SK-N-SH (cell line): ENCODE measurements around the gene LMF1. TPM values are rescaled to one million over a fixed set of nuclear protein-coding genes. Genes with fewer than 3 reads are reported as not detected.

ENCODE experiments used
- CTCF ChIA-PET: fragments of 300-600, 350-600 bp; formaldehyde crosslinking; extraction: SDS; loops from one replicate; lab custom pipeline; 2021; lab: Yijun Ruan, JAX
- POLR2A ChIA-PET: fragments of 350-600 bp; sonication (Branson Sonifier 250); formaldehyde crosslinking; extraction: SDS; loops from one replicate; lab custom pipeline; 2020; ENCODE audit warnings: antibody characterized with exemption, inconsistent platforms; lab: Yijun Ruan, JAX
- DNase-seq: peaks from one replicate; pipeline ENCODE4 v3.0.0; 2012
- H2AFZ ChIP-seq: fragments of 200-600 bp; sonication (generic); 2 replicates; pipeline ENCODE4 v1.8.1; 2016; ENCODE audit warnings: antibody characterized with exemption, mild to moderate bottlenecking, low read depth
- H3F3A ChIP-seq: fragments of 200-600 bp; sonication (generic); replicated peaks from 2 replicates; pipeline ENCODE3; 2016; ENCODE audit warnings: antibody characterized with exemption, mild to moderate bottlenecking; ENCODE audit not compliant: insufficient read depth
- H3K27ac ChIP-seq, 2 experiments: fragments of 200-500 bp in 1 of 2; fragments of 200-600 bp in 1 of 2; sonication (Bioruptor generic) in 1 of 2; sonication (generic), shearing (Covaris generic) in 1 of 2; 2 replicates each; pipeline versions ENCODE4 v1.5.1 to v1.6.1; 2014 to 2016; ENCODE audit warnings: low read depth in 2 of 2, inconsistent platforms in 1 of 2, low read length in 1 of 2, mild to moderate bottlenecking in 1 of 2, mixed read lengths in 1 of 2
- H3K27me3 ChIP-seq: fragments of 200-600 bp; sonication (generic), shearing (Covaris generic); 2 replicates; pipeline ENCODE4 v1.6.1; 2016; ENCODE audit warnings: mixed run types; ENCODE audit not compliant: insufficient read depth
- H3K36me3 ChIP-seq, 2 experiments: fragments of 200-500 bp in 1 of 2; fragments of 200-600 bp in 1 of 2; sonication (Bioruptor generic) in 1 of 2; sonication (generic) in 1 of 2; replicated peaks in 1 of 2; 2 replicates each; pipeline versions ENCODE3 to v1.5.1; 2014 to 2016; ENCODE audit warnings: low read length in 1 of 2, mild to moderate bottlenecking in 1 of 2; ENCODE audit not compliant: insufficient read depth in 2 of 2, control insufficient read depth in 1 of 2
- H3K4me1 ChIP-seq, 2 experiments: fragments of 200-500 bp in 1 of 2; fragments of 200-600 bp in 1 of 2; sonication (Bioruptor generic) in 1 of 2; sonication (generic), shearing (Covaris generic) in 1 of 2; 2 replicates each; pipeline versions ENCODE4 v1.5.1 to v1.6.1; 2014 to 2016; ENCODE audit warnings: low read depth in 1 of 2, low read length in 1 of 2, mixed run types in 1 of 2; ENCODE audit not compliant: insufficient read depth in 2 of 2, control insufficient read depth in 1 of 2
- H3K4me2 ChIP-seq: fragments of 200-600 bp; sonication (generic), shearing (Covaris generic); 2 replicates; pipeline ENCODE4 v1.6.1; 2017; ENCODE audit warnings: mixed run types
- H3K4me3 ChIP-seq, 2 experiments: fragments of 200-500 bp in 1 of 2; fragments of 200-600 bp in 1 of 2; sonication (Bioruptor generic) in 1 of 2; sonication (generic), shearing (Covaris generic) in 1 of 2; 2 replicates each; pipeline versions ENCODE4 v1.5.1 to v1.8.1; 2014 to 2016; ENCODE audit warnings: low read depth in 2 of 2, inconsistent platforms in 1 of 2, low read length in 1 of 2, mild to moderate bottlenecking in 1 of 2, mixed read lengths in 1 of 2, moderate library complexity in 1 of 2
- H3K79me2 ChIP-seq: fragments of 200-600 bp; sonication (generic); 2 replicates; pipeline ENCODE4 v1.8.1; 2017; ENCODE audit warnings: mild to moderate bottlenecking; ENCODE audit not compliant: insufficient read depth
- H3K9ac ChIP-seq: fragments of 200-600 bp; sonication (generic); 2 replicates; pipeline ENCODE4 v1.6.1; 2017; ENCODE audit warnings: mixed run types
- H3K9me2 ChIP-seq: fragments of 200-600 bp; sonication (generic); 2 replicates; pipeline ENCODE4 v1.6.1; 2017; ENCODE audit warnings: mixed run types
- H3K9me3 ChIP-seq: fragments of 200-600 bp; sonication (generic); 2 replicates; pipeline ENCODE4 v1.6.1; 2017; ENCODE audit warnings: mixed run types, mild to moderate bottlenecking, moderate library complexity
- H4K20me1 ChIP-seq: fragments of 200-600 bp; sonication (generic); 2 replicates; pipeline ENCODE4 v1.6.1; 2017; ENCODE audit warnings: mild to moderate bottlenecking, mixed run types; ENCODE audit not compliant: insufficient read depth
- ELF1 ChIP-seq: IDR thresholded peaks from 2 replicates; pipeline ENCODE4 v1.4.0; 2012
- EP300 ChIP-seq, 2 experiments: IDR thresholded peaks; 2 replicates each; pipeline versions ENCODE4 v1.4.0 to v1.6.1; 2012; ENCODE audit warnings: borderline replicate concordance in 1 of 2, low read depth in 1 of 2, low read length in 1 of 2
- FOSL2 ChIP-seq: IDR thresholded peaks from 2 replicates; pipeline ENCODE4 v1.4.0; 2012; ENCODE audit warnings: low read depth, mild to moderate bottlenecking, moderate library complexity, borderline replicate concordance
- FOXJ3 ChIP-seq: sonication (generic); formaldehyde crosslinking; IDR thresholded peaks from 2 replicates; pipeline ENCODE4 v1.5.1; 2020; ENCODE audit warnings: mild to moderate bottlenecking, missing genetic modification reagents
- FOXM1 ChIP-seq: IDR thresholded peaks from 2 replicates; pipeline ENCODE4 v1.4.0; 2012; ENCODE audit warnings: low read depth, mild to moderate bottlenecking
- GABPA ChIP-seq: IDR thresholded peaks from 2 replicates; pipeline ENCODE4 v1.4.0; 2012; ENCODE audit warnings: low read depth, mild to moderate bottlenecking
- GATA2 ChIP-seq: sonication (generic); formaldehyde crosslinking; IDR thresholded peaks from 2 replicates; pipeline ENCODE4 v1.5.0; 2020; ENCODE audit warnings: mild to moderate bottlenecking, missing genetic modification reagents
- MEF2A ChIP-seq: IDR thresholded peaks from 2 replicates; pipeline ENCODE4 v1.4.0; 2012; ENCODE audit warnings: low read depth, borderline replicate concordance
- MXI1 ChIP-seq: IDR thresholded peaks from 2 replicates; pipeline ENCODE4 v1.6.1; 2012; ENCODE audit warnings: mild to moderate bottlenecking, low read depth, low read length, improper control_type of control experiment
- POLR2AphosphoS5 ChIP-seq: IDR thresholded peaks from 2 replicates; pipeline ENCODE4 v1.6.1; 2012; ENCODE audit warnings: low read depth, low read length
- RCOR1 ChIP-seq: fragments of 150-350 bp; IDR thresholded peaks from 2 replicates; pipeline ENCODE4 v1.6.1; 2017; ENCODE audit warnings: antibody characterized with exemption, low read length
- RFX5 ChIP-seq: IDR thresholded peaks from 2 replicates; pipeline ENCODE4 v1.6.1; 2012; ENCODE audit warnings: mild to moderate bottlenecking, improper control_type of control experiment, low read length
- RXRA ChIP-seq: IDR thresholded peaks from 2 replicates; pipeline ENCODE4 v1.4.0; 2012; ENCODE audit warnings: low read depth, mild to moderate bottlenecking, borderline replicate concordance
- SMC3 ChIP-seq: IDR thresholded peaks from 2 replicates; pipeline ENCODE4 v1.6.1; 2012; ENCODE audit warnings: low read depth, low read length, improper control_type of control experiment
- TCF12 ChIP-seq: IDR thresholded peaks from 2 replicates; pipeline ENCODE4 v1.4.0; 2012
- TEAD4 ChIP-seq: IDR thresholded peaks from 2 replicates; pipeline ENCODE4 v1.4.0; 2012; ENCODE audit warnings: mild to moderate bottlenecking, borderline replicate concordance; ENCODE audit not compliant: insufficient read depth
- WGBS: methylation state at CpG from one replicate; pipeline ENCODE4 v1.1.6; 2017; ENCODE audit warnings: low lambda C conversion rate; 5-methylcytosine and 5-hydroxymethylcytosine counted together
- polyA plus RNA-seq, 3 experiments: library from polyadenylated mRNA; depleted of rRNA; stranded (reverse); fragments of >200 nt; gene quantifications; 2 replicates each; pipeline ENCODE4 v1.2.3, GENCODE V29; 2012
- TF ChIP-seq, protein P1 (sequence below): fragments of 150-350 bp; IDR thresholded peaks from 2 replicates; pipeline ENCODE4 v1.6.1; 2017; ENCODE audit warnings: antibody characterized with exemption, low read length, low read depth, borderline replicate concordance
- TF ChIP-seq, protein P2 (sequence below): IDR thresholded peaks from 2 replicates; pipeline ENCODE4 v1.4.0; 2012; ENCODE audit warnings: low read depth, borderline replicate concordance
- TF ChIP-seq, protein P3 (sequence below): IDR thresholded peaks from 2 replicates; pipeline ENCODE4 v1.4.0; 2012; ENCODE audit warnings: low read depth
- TF ChIP-seq, protein P4 (sequence below): IDR thresholded peaks from 2 replicates; pipeline ENCODE4; 2012
- TF ChIP-seq, protein P5 (sequence below): IDR thresholded peaks from 2 replicates; pipeline ENCODE4 v1.4.0; 2012; ENCODE audit warnings: low read depth, borderline replicate concordance

The LMF1 gene
- polyA plus RNA-seq, 1 of the 3 experiments (the other 2 are of a cell fraction) = 5.7 TPM

DNA sequence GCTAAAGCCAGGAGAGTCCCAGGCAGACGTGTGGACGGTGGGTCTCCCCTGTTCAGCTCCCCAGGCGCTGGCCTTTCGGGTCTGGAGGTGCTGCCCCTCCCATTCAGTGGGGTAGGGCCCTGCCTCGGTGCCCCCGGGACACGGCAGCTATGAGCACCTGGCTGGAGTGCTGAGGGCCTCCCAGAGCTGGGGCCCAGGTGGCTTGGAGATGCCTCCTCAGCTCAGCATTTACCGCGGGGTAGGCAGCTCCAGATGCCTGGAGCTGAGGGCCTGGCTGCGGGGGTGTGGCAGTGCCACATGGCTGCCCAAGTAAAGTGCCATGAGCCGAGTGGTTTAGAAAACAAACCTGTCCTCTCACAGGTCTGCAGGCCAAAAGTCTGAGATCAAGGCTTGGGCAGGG, 30.3 kb upstream of the LMF1 start:
- H3K79me2 ChIP-seq = no peaks in the 10 kb centered on the region
- H3K4me3 ChIP-seq = no peak overlapping the region
- H3K9me2 ChIP-seq = no peaks in the 10 kb centered on the region
- no peak for DNase-seq
- no peak overlapping the region for H3K4me2 ChIP-seq
- H3K9me3 ChIP-seq = no peaks in the 10 kb centered on the region
- H3K4me1 ChIP-seq = 0 out of 4 replicates have a peak, but pooled peaks cover 0 to 3% of the 10 kb centered on the region in 2 experiments
- CTCF ChIA-PET = interaction anchor here (1.2 kb wide), 1 partner anchor 54 kb away, joined by 4 read pairs; no protein-coding TSS in a partner anchor
- no peak overlapping the region for H3K27ac ChIP-seq
- H3K27me3 ChIP-seq = peaks cover 73% of the 10 kb centered on the region
- H3K9ac ChIP-seq = no peak overlapping the region
- H3F3A ChIP-seq = no peaks in the 10 kb centered on the region
- H4K20me1 ChIP-seq = peaks cover 22% of the 10 kb centered on the region
- WGBS = no CpG with 5 or more reads among the region's 11 CpGs
- H2AFZ ChIP-seq = no peak overlapping the region
- no peak for TF ChIP-seq RCOR1
- no peak for TF ChIP-seq TCF12
- no peak for TF ChIP-seq RFX5
- TF ChIP-seq, protein P1, sequence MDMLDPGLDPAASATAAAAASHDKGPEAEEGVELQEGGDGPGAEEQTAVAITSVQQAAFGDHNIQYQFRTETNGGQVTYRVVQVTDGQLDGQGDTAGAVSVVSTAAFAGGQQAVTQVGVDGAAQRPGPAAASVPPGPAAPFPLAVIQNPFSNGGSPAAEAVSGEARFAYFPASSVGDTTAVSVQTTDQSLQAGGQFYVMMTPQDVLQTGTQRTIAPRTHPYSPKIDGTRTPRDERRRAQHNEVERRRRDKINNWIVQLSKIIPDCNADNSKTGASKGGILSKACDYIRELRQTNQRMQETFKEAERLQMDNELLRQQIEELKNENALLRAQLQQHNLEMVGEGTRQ = no peak
- no peak for TF ChIP-seq ELF1
- no peak for TF ChIP-seq MEF2A
- no peak for TF ChIP-seq POLR2AphosphoS5
- no peaks in the 10 kb centered on the region for H3K36me3 ChIP-seq
- POLR2A ChIA-PET = interaction anchor here (0.6 kb wide), 1 partner anchor 15 kb away, joined by 3 read pairs; no protein-coding TSS in a partner anchor

DNA sequence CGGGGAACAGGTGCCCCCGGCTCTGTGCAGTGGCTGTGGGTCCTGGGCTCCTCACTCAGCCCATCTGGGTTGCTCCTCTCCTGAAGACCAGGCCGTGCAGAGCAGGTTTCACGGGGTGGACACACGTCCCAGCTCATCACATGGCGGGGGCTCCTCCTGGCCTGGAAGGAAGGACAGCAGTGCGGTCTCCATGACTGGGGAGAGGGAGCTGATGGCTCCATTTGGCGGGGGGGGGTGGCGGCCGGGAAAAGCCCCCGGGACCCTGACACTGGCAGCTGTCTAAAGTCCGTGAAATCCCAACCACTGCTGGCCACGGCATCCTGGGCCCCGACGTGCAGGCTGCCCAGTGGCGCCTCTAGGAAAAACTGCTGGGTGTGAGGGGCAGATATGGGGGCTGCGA, 29.8 kb upstream of the LMF1 start:
- Histone ChIP-seq H4K20me1 (peaks cover 22% of the 10 kb centered on the region), H3F3A (no peaks in the 10 kb centered on the region), H3K4me2 (no peak overlapping the region), H3K27me3 (peaks cover 68% of the 10 kb centered on the region), H3K36me3 (no peaks in the 10 kb centered on the region), H3K9ac (no peak overlapping the region), H3K27ac (no peak overlapping the region), H3K9me3 (no peaks in the 10 kb centered on the region), H2AFZ (no peak overlapping the region), H3K4me1 (0 out of 4 replicates have a peak, but pooled peaks cover 0 to 3% of the 10 kb centered on the region in 2 experiments), H3K9me2 (no peaks in the 10 kb centered on the region), H3K79me2 (no peaks in the 10 kb centered on the region), H3K4me3 (no peak overlapping the region)
- ChIA-PET CTCF (interaction anchor here (1.2 kb wide), 1 partner anchor 54 kb away, joined by 4 read pairs; no protein-coding TSS in a partner anchor), POLR2A (interaction anchor here (0.6 kb wide), 1 partner anchor 15 kb away, joined by 3 read pairs; no protein-coding TSS in a partner anchor)
- TF ChIP-seq RCOR1 = no peak
- TF ChIP-seq, protein P2, sequence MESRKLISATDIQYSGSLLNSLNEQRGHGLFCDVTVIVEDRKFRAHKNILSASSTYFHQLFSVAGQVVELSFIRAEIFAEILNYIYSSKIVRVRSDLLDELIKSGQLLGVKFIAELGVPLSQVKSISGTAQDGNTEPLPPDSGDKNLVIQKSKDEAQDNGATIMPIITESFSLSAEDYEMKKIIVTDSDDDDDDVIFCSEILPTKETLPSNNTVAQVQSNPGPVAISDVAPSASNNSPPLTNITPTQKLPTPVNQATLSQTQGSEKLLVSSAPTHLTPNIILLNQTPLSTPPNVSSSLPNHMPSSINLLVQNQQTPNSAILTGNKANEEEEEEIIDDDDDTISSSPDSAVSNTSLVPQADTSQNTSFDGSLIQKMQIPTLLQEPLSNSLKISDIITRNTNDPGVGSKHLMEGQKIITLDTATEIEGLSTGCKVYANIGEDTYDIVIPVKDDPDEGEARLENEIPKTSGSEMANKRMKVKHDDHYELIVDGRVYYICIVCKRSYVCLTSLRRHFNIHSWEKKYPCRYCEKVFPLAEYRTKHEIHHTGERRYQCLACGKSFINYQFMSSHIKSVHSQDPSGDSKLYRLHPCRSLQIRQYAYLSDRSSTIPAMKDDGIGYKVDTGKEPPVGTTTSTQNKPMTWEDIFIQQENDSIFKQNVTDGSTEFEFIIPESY = no peak
- no peak for TF ChIP-seq TEAD4
- TF ChIP-seq, protein P3, sequence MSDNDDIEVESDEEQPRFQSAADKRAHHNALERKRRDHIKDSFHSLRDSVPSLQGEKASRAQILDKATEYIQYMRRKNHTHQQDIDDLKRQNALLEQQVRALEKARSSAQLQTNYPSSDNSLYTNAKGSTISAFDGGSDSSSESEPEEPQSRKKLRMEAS = no peak
- no peak for TF ChIP-seq GABPA
- no peak for TF ChIP-seq MEF2A
- no peak for TF ChIP-seq RXRA
- TF ChIP-seq FOXJ3 = no peak
- no peak for TF ChIP-seq SMC3
- TF ChIP-seq GATA2 = no peak
- TF ChIP-seq, protein P4, sequence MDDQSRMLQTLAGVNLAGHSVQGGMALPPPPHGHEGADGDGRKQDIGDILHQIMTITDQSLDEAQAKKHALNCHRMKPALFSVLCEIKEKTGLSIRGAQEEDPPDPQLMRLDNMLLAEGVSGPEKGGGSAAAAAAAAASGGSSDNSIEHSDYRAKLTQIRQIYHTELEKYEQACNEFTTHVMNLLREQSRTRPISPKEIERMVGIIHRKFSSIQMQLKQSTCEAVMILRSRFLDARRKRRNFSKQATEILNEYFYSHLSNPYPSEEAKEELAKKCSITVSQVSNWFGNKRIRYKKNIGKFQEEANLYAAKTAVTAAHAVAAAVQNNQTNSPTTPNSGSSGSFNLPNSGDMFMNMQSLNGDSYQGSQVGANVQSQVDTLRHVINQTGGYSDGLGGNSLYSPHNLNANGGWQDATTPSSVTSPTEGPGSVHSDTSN = no peak
- no peak for TF ChIP-seq FOSL2
- TF ChIP-seq FOXM1 = no peak
- TF ChIP-seq ELF1 = no peak
- TF ChIP-seq, protein P1 = no peak
- TF ChIP-seq, protein P5, sequence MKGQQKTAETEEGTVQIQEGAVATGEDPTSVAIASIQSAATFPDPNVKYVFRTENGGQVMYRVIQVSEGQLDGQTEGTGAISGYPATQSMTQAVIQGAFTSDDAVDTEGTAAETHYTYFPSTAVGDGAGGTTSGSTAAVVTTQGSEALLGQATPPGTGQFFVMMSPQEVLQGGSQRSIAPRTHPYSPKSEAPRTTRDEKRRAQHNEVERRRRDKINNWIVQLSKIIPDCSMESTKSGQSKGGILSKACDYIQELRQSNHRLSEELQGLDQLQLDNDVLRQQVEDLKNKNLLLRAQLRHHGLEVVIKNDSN = no peak
- TF ChIP-seq MXI1 = no peak
- no peak for TF ChIP-seq POLR2AphosphoS5
- no peak for TF ChIP-seq EP300 (IDR thresholded peaks at IDR 0.05; ENCODE audit: borderline replicate concordance in 1 of 2, low read depth in 1 of 2, low read length in 1 of 2)
- WGBS = 63% methylated on average over 6 of the region's 17 CpGs
- DNase-seq = no peak
